Lung (tissue), 12 donors: ENCODE measurements around the gene FAM163B. TPM values are rescaled to one million over a fixed set of nuclear protein-coding genes. Genes with fewer than 3 reads are reported as not detected.

ENCODE experiments used
- ATAC-seq: fragments of 200-7000 bp; cut with Tn5 transposase; one replicate; pipeline ENCODE4 v1.9.1; 2020; ENCODE audit warnings: moderate number of reproducible peaks; ENCODE audit not compliant: insufficient read depth, low FRiP score
- DNase-seq, 3 donors: peaks; one replicate each; pipeline ENCODE4 v3.0.0-alpha.2; 2013 to 2017
- H3K27ac ChIP-seq, 2 donors: one replicate each; pipeline ENCODE4 v1.5.1; 2013; ENCODE audit warnings: mild to moderate bottlenecking in 2 of 2, moderate library complexity in 2 of 2, control low read depth in 1 of 2, inconsistent platforms in 1 of 2, low read depth in 1 of 2, low read length in 1 of 2
- H3K27me3 ChIP-seq, 3 donors: one replicate each; pipeline ENCODE4 v1.5.1; 2013; ENCODE audit warnings: low read length in 2 of 3; ENCODE audit not compliant: control insufficient read depth in 3 of 3, insufficient read depth in 3 of 3
- H3K36me3 ChIP-seq, 4 donors: one replicate each; pipeline ENCODE4 v1.5.1; 2013; ENCODE audit warnings: low read length in 4 of 4, mild to moderate bottlenecking in 1 of 4, moderate library complexity in 1 of 4; ENCODE audit not compliant: control insufficient read depth in 4 of 4, insufficient read depth in 4 of 4
- H3K4me1 ChIP-seq, 5 donors: one replicate each; pipeline ENCODE4 v1.5.1; 2013; ENCODE audit warnings: low read length in 5 of 5, mild to moderate bottlenecking in 2 of 5, moderate library complexity in 1 of 5; ENCODE audit not compliant: control insufficient read depth in 5 of 5, insufficient read depth in 5 of 5
- H3K4me3 ChIP-seq: one replicate; pipeline ENCODE4 v1.5.1; 2013; ENCODE audit warnings: mild to moderate bottlenecking, control low read depth, moderate library complexity
- H3K9ac ChIP-seq, 2 donors: one replicate each; pipeline ENCODE4 v1.5.1; 2013; ENCODE audit warnings: low read length in 2 of 2, control low read depth in 1 of 2; ENCODE audit not compliant: insufficient read depth in 1 of 2
- H3K9me3 ChIP-seq, 4 donors: one replicate each; pipeline ENCODE4 v1.5.1; 2013; ENCODE audit warnings: low read length in 3 of 4, mild to moderate bottlenecking in 1 of 4, moderate library complexity in 1 of 4; ENCODE audit not compliant: control insufficient read depth in 4 of 4, insufficient read depth in 3 of 4
- CTCF ChIP-seq: IDR thresholded peaks from 2 replicates; pipeline ENCODE4 v1.5.1; 2012; ENCODE audit warnings: mild to moderate bottlenecking; ENCODE audit errors: control extremely low read depth, extremely low read depth
- WGBS, 2 donors: extraction: QIAGEN DNeasy Blood & Tissue Kit; methylation state at CpG; one replicate each; pipeline ENCODE4 v1.1.7; 2013; 5-methylcytosine and 5-hydroxymethylcytosine counted together
- polyA plus RNA-seq, 2 donors: library from polyadenylated mRNA; stranded (reverse); fragments of 200-250 nt; gene quantifications; one replicate each; pipeline ENCODE4 v1.2.1, GENCODE V29; 2013
- total RNA-seq, 2 donors: library from RNA; depleted of rRNA in 1 of 2; stranded (reverse); fragments of >200 nt in 1 of 2; gene quantifications; one replicate each; pipeline ENCODE4 v1.2.1, GENCODE V29; 2014 to 2021
- donor health status: control.
- donor health status: control.
- donor health status: Bipolar disorder and iron deficiency.
- donor health status: healthy.
- donor health status: DM: yes; HTN: yes; CAD: no.

FAM163B gene
- total and polyA plus RNA-seq, 4 donors, result 0.10 to 0.51 (median 0.16) TPM; not detected in 1

- Histone ChIP-seq H3K36me3 (peaks cover 0 to under 1% (median 0%) of the 10 kb centered on the region in 4 donors), H3K9ac (no peak overlapping the region), H3K27ac (no peak overlapping the region), H3K4me3 (no peak overlapping the region), H3K27me3 (peaks cover 0 to 13% (median 0%) of the 10 kb centered on the region in 3 donors), H3K4me1 (peaks cover 0 to 53% (median 8%) of the 10 kb centered on the region in 5 donors), H3K9me3 (no peaks in the 10 kb centered on the region)
- DNase-seq (no peak), ATAC-seq (no peak)
- WGBS, 2 donors, result 80 to 84% methylated on average over 32 of the region's 32 CpGs
- TF ChIP-seq CTCF, result no peak
Observed at GRCh38 chr9:133575186-133576030, 33.8 kb downstream of the FAM163B start.

- H3K9ac ChIP-seq, result no peak overlapping the region
- no peaks in the 10 kb centered on the region for H3K9me3 ChIP-seq
- H3K27me3 ChIP-seq, result peaks cover 0 to 13% (median 0%) of the 10 kb centered on the region in 3 donors
- H3K36me3 ChIP-seq, result peaks cover 0 to 4% (median 0%) of the 10 kb centered on the region in 4 donors
- 81 to 85% methylated on average over 17 of the region's 17 CpGs for WGBS, 2 donors
- H3K27ac ChIP-seq, result no peak overlapping the region
- ATAC-seq (no peak), DNase-seq (no peak)
- H3K4me3 ChIP-seq, result no peak overlapping the region
- no peak for TF ChIP-seq CTCF
- H3K4me1 ChIP-seq, result peaks cover 0 to 53% (median 8%) of the 10 kb centered on the region in 5 donors
Observed at GRCh38 chr9:133574771-133575170, 34.4 kb downstream of the FAM163B start.

GRCh38 chr9:133573791-133574515 lies 35.2 kb downstream of the FAM163B start:
- Histone ChIP-seq H3K36me3 (peaks cover 0 to 4% (median 0%) of the 10 kb centered on the region in 4 donors), H3K9ac (no peak overlapping the region), H3K4me1 (peaks cover 0 to 53% (median 8%) of the 10 kb centered on the region in 5 donors), H3K9me3 (no peaks in the 10 kb centered on the region), H3K27me3 (peaks cover 0 to 7% (median 0%) of the 10 kb centered on the region in 3 donors), H3K4me3 (no peak overlapping the region), H3K27ac (no peak overlapping the region)
- ATAC-seq (no peak), DNase-seq (no peak)
- no peak for TF ChIP-seq CTCF
- 93 to 98% methylated on average over 19 to 21 of the region's 21 CpGs for WGBS, 2 donors
